Esophagus muscularis mucosa (tissue), 4 donors: ENCODE measurements around the gene IKBKG. TPM values are rescaled to one million over a fixed set of nuclear protein-coding genes. Genes with fewer than 3 reads are reported as not detected.

ENCODE experiments used
- DNase-seq: peaks from one replicate; pipeline ENCODE4 v3.0.0-alpha.2; 2017; ENCODE audit errors: extremely low spot score
- H3K27ac ChIP-seq, 4 donors: fragments of 200-600 bp; sonication (generic); replicated peaks in 1 of 4; 1 replicate in 3 of 4; 2 replicates in 1 of 4; pipeline ENCODE4 v1.5.1; 2016 to 2019; ENCODE audit warnings: mild to moderate bottlenecking in 1 of 4
- H3K27me3 ChIP-seq, 4 donors: fragments of 200-600 bp; sonication (generic); one replicate each; pipeline versions ENCODE4 v1.5.1 to v1.6.0; 2016 to 2019
- H3K36me3 ChIP-seq, 4 donors: fragments of 200-600 bp; sonication (generic); one replicate each; pipeline ENCODE4 v1.5.1; 2016 to 2019
- H3K4me1 ChIP-seq, 4 donors: fragments of 200-600 bp; sonication (generic); one replicate each; pipeline ENCODE4 v1.5.1; 2016 to 2019
- H3K4me3 ChIP-seq, 4 donors: fragments of 200-600 bp; sonication (generic); 1 replicate in 2 of 4; 2 replicates in 2 of 4; pipeline ENCODE4 v1.5.1; 2016 to 2019; ENCODE audit warnings: mild to moderate bottlenecking in 4 of 4, moderate library complexity in 1 of 4
- H3K9me3 ChIP-seq, 4 donors: fragments of 200-600 bp; sonication (generic); 1 replicate in 3 of 4; 2 replicates in 1 of 4; pipeline ENCODE4 v1.5.1; 2016 to 2019
- CTCF ChIP-seq, 3 experiments: fragments of 200-600 bp in 2 of 3; fragments of 450-650 bp in 1 of 3; sonication (generic) in 2 of 3; IDR thresholded peaks; one replicate each; pipeline ENCODE4 v1.5.1; 2017 to 2019; ENCODE audit warnings: antibody characterized with exemption in 3 of 3, mild to moderate bottlenecking in 2 of 3, moderate library complexity in 1 of 3
- EP300 ChIP-seq: sonication (generic); formaldehyde crosslinking; IDR thresholded peaks from one replicate; pipeline ENCODE4 v1.6.1; 2017; ENCODE audit warnings: antibody characterized with exemption
- POLR2A ChIP-seq: fragments of 450-650 bp; IDR thresholded peaks from one replicate; pipeline ENCODE4 v1.6.1; 2017; ENCODE audit warnings: antibody characterized with exemption, moderate library complexity, mild to moderate bottlenecking, low read depth
- POLR2AphosphoS5 ChIP-seq, 2 donors: sonication (generic); formaldehyde crosslinking; IDR thresholded peaks; one replicate each; pipeline ENCODE4 v1.6.1; 2017; ENCODE audit warnings: antibody characterized with exemption in 2 of 2
- WGBS: methylation state at CpG from one replicate; pipeline ENCODE4 v1.1.5; 2018; 5-methylcytosine and 5-hydroxymethylcytosine counted together
- intact Hi-C: fragments of 100-400 bp; cut with DNase I; formaldehyde crosslinking; loops from one replicate; pipeline ENCODE4 v1.15.1; 2023
- total RNA-seq, 4 donors: library from RNA; depleted of rRNA; stranded (reverse); fragments of >200 nt; gene quantifications; one replicate each; pipeline versions ENCODE4 v1.1.0 to v1.2.1, GENCODE V29; 2016

The IKBKG gene
- total RNA-seq, 4 donors from 2014 or later = 12.0 to 18.3 (median 17.3) TPM

- intact Hi-C loops = no loop called here
- no peak for TF ChIP-seq POLR2AphosphoS5 (IDR thresholded peaks at IDR 0.05)
- no peak for TF ChIP-seq CTCF (IDR thresholded peaks at IDR 0.05)
- Histone ChIP-seq H3K27ac (no peak overlapping the region), H3K27me3 (no peaks in the 10 kb centered on the region), H3K4me3 (no peak overlapping the region), H3K9me3 (peaks cover 0 to 4% (median 0%) of the 10 kb centered on the region in 4 donors), H3K36me3 (peaks cover 0 to 45% (median 31%) of the 10 kb centered on the region in 4 donors), H3K4me1 (no peaks in the 10 kb centered on the region)
- WGBS = 92% methylated on average over 22 of the region's 37 CpGs
- no peak for DNase-seq
Measured at GRCh38 chrX:154506483-154507332, 40.7 kb upstream of the IKBKG start.

- 76% methylated on average over 8 of the region's 24 CpGs for WGBS
- Histone ChIP-seq H3K27me3 (no peaks in the 10 kb centered on the region), H3K36me3 (peaks cover 0 to 51% (median 31%) of the 10 kb centered on the region in 4 donors), H3K4me1 (no peaks in the 10 kb centered on the region), H3K9me3 (peaks cover 0 to 4% (median 0%) of the 10 kb centered on the region in 4 donors), H3K4me3 (no peak overlapping the region), H3K27ac (no peak overlapping the region)
- intact Hi-C loops = no loop called here
- TF ChIP-seq CTCF (IDR thresholded peaks at IDR 0.05) (no peak), POLR2AphosphoS5 (IDR thresholded peaks at IDR 0.05) (no peak), EP300 (no peak), POLR2A (no peak)
- no peak for DNase-seq
Measured at GRCh38 chrX:154507673-154508383, 39.6 kb upstream of the IKBKG start.

GRCh38 chrX:154508384-154508745 lies 39.1 kb upstream of the IKBKG start:
- DNase-seq = no peak
- TF ChIP-seq POLR2AphosphoS5 (IDR thresholded peaks at IDR 0.05) = no peak
- TF ChIP-seq CTCF (IDR thresholded peaks at IDR 0.05) = no peak
- no peak for TF ChIP-seq EP300
- no peak for TF ChIP-seq POLR2A
- Histone ChIP-seq H3K27me3 (no peaks in the 10 kb centered on the region), H3K4me3 (no peak overlapping the region), H3K27ac (no peak overlapping the region), H3K36me3 (peaks cover 0 to 51% (median 31%) of the 10 kb centered on the region in 4 donors), H3K9me3 (peaks cover 0 to 4% (median 0%) of the 10 kb centered on the region in 4 donors), H3K4me1 (no peaks in the 10 kb centered on the region)
- intact Hi-C loops = no loop called here
- WGBS = 90% methylated on average over 13 of the region's 13 CpGs

GRCh38 chrX:154509455-154509854 lies 38.0 kb upstream of the IKBKG start:
- H3K27me3 ChIP-seq = no peaks in the 10 kb centered on the region
- no peak for DNase-seq
- intact Hi-C loops = no loop called here
- H3K27ac ChIP-seq = no peak overlapping the region
- H3K9me3 ChIP-seq = peaks cover 0 to 4% (median 0%) of the 10 kb centered on the region in 4 donors
- no peak overlapping the region for H3K4me3 ChIP-seq
- WGBS = 89% methylated on average over 5 of the region's 5 CpGs
- peaks cover 0 to 4% (median 0%) of the 10 kb centered on the region in 4 donors for H3K4me1 ChIP-seq
- TF ChIP-seq EP300 (no peak), CTCF (IDR thresholded peaks at IDR 0.05) (no peak)
- peaks cover 0 to 51% (median 31%) of the 10 kb centered on the region in 4 donors for H3K36me3 ChIP-seq
